Mammary epithelial cell (primary cell): ENCODE results near the gene REG1B.

Experiments
- CTCF ChIP-seq, 2 donors: IDR thresholded peaks in 1 of 2; conservative IDR thresholded peaks in 1 of 2; 2 replicates each; pipeline ENCODE4 v1.5.1; 2011 to 2012; ENCODE audit warnings: inconsistent platforms in 2 of 2, low read length in 2 of 2, mild to moderate bottlenecking in 2 of 2, control low read depth in 1 of 2, low read depth in 1 of 2; ENCODE audit not compliant: insufficient read depth in 1 of 2; ENCODE audit errors: extremely low read depth in 1 of 2
- EZH2 ChIP-seq: IDR thresholded peaks from 2 replicates; pipeline ENCODE4 v1.6.1; 2012; ENCODE audit warnings: low read length, inconsistent platforms, borderline replicate concordance

- no peak for TF ChIP-seq CTCF (conservative IDR thresholded peaks at IDR 0.05 in 1 of 2, IDR thresholded peaks at IDR 0.05 in 1 of 2; ENCODE audit: extremely low read depth in 1 of 2, insufficient read depth in 1 of 2, low read depth in 1 of 2, low read length in 2 of 2)
- TF ChIP-seq EZH2, result no peak
Measured at GRCh38 chr2:79039944-79040343, 47.8 kb downstream of the REG1B start.
